ENCODE data around the gene FBXO9.

Gene FBXO9

GRCh38 chr6:53065266-53066076 is at the start of gene FBXO9:
Gene FBXO9, plus strand, starts transcription at chr6:53065404. Its CDS starts 386 bp downstream, at chr6:53065790.
- peak within 1 kb of the TSS; percentile 92 for H2AFZ ChIP-seq (ENCODE audit: low read depth, low read length, severe bottlenecking)
- peak within 1 kb of the TSS; percentile 76 for H3K4me3 ChIP-seq (ENCODE audit: insufficient read depth, low read length, poor library complexity, severe bottlenecking)
- no peaks in the 10 kb centered on the region for H3K36me3 ChIP-seq (ENCODE audit: low read length)
- H3K9me2 ChIP-seq (replicated peaks; ENCODE audit: insufficient read depth, low read length) = no peaks in the 10 kb centered on the region
- peak within 1 kb of the TSS; percentile 66 for H3K4me2 ChIP-seq (ENCODE audit: low read depth, low read length, poor library complexity, severe bottlenecking)
- H3K9ac ChIP-seq (ENCODE audit: low read length) = peak within 1 kb of the TSS; percentile 81
- H3F3A ChIP-seq (ENCODE audit: insufficient read depth) = peaks cover 21% of the 10 kb centered on the region
- H4K20me1 ChIP-seq (ENCODE audit: low read depth, low read length) = no peaks in the 10 kb centered on the region
- H3K27me3 ChIP-seq (ENCODE audit: low read length) = no peaks in the 10 kb centered on the region
- peak within 1 kb of the TSS; percentile 74 for H3K27ac ChIP-seq (ENCODE audit: low read depth, low read length)
- peaks cover 32% of the 10 kb centered on the region for H3K79me2 ChIP-seq (ENCODE audit: insufficient read depth, low read length)
- no peaks in the 10 kb centered on the region for H3K9me3 ChIP-seq (ENCODE audit: insufficient read depth, low read length)
- TF ChIP-seq EZH2phosphoT487 (conservative IDR thresholded peaks at IDR 0.05; ENCODE audit: low read length) = no peak
- no peak for TF ChIP-seq CTCF (IDR thresholded peaks at IDR 0.05; ENCODE audit: insufficient read depth, low read length, poor library complexity, severe bottlenecking)

DNA sequence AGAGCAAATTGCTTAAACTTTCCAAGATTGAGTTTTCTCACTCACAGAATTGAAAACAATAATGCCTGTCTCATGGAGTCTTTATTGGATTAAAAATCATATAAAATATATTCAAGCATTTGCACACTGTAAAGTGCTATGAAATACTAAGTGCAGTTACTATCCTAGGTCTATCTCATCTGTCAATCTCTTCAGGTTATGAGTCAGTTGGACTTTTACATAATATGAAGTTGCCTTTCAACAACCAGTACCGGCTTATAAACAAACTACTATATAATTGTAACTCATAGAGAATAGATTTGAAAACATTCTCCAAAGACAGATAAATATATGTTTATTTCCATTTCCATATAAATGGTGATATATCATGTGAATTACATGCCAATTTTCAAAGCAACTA is 49.7 kb upstream of the FBXO9 start:
- Histone ChIP-seq H3K9me2 (replicated peaks; ENCODE audit: insufficient read depth, low read length) (no peaks in the 10 kb centered on the region), H3K36me3 (ENCODE audit: low read length) (no peaks in the 10 kb centered on the region), H3K9ac (ENCODE audit: low read length) (no peak overlapping the region), H4K20me1 (ENCODE audit: low read depth, low read length) (no peaks in the 10 kb centered on the region), H3F3A (ENCODE audit: insufficient read depth) (no peaks in the 10 kb centered on the region), H3K4me2 (ENCODE audit: low read depth, low read length, poor library complexity, severe bottlenecking) (no peak overlapping the region), H2AFZ (ENCODE audit: low read depth, low read length, severe bottlenecking) (no peak overlapping the region), H3K27ac (ENCODE audit: low read depth, low read length) (no peak overlapping the region), H3K4me3 (ENCODE audit: insufficient read depth, low read length, poor library complexity, severe bottlenecking) (no peak overlapping the region), H3K79me2 (ENCODE audit: insufficient read depth, low read length) (no peaks in the 10 kb centered on the region), H3K27me3 (ENCODE audit: low read length) (no peaks in the 10 kb centered on the region), H3K9me3 (ENCODE audit: insufficient read depth, low read length) (no peaks in the 10 kb centered on the region)
- no peak for TF ChIP-seq EZH2phosphoT487 (conservative IDR thresholded peaks at IDR 0.05; ENCODE audit: low read length)

- H4K20me1 ChIP-seq (ENCODE audit: low read depth, low read length) = no peaks in the 10 kb centered on the region
- H3K9me3 ChIP-seq (ENCODE audit: insufficient read depth, low read length) = no peaks in the 10 kb centered on the region
- H3K27ac ChIP-seq (ENCODE audit: low read depth, low read length) = no peak overlapping the region
- H2AFZ ChIP-seq (ENCODE audit: low read depth, low read length, severe bottlenecking) = no peak overlapping the region
- no peak overlapping the region for H3K4me3 ChIP-seq (ENCODE audit: insufficient read depth, low read length, poor library complexity, severe bottlenecking)
- no peak overlapping the region for H3K9ac ChIP-seq (ENCODE audit: low read length)
- no peaks in the 10 kb centered on the region for H3K79me2 ChIP-seq (ENCODE audit: insufficient read depth, low read length)
- H3F3A ChIP-seq (ENCODE audit: insufficient read depth) = no peaks in the 10 kb centered on the region
- no peak overlapping the region for H3K4me2 ChIP-seq (ENCODE audit: low read depth, low read length, poor library complexity, severe bottlenecking)
- TF ChIP-seq CTCF (IDR thresholded peaks at IDR 0.05; ENCODE audit: insufficient read depth, low read length, poor library complexity, severe bottlenecking) (no peak), EZH2phosphoT487 (conservative IDR thresholded peaks at IDR 0.05; ENCODE audit: low read length) (no peak)
- no peaks in the 10 kb centered on the region for H3K9me2 ChIP-seq (replicated peaks; ENCODE audit: insufficient read depth, low read length)
- no peaks in the 10 kb centered on the region for H3K36me3 ChIP-seq (ENCODE audit: low read length)
- H3K27me3 ChIP-seq (ENCODE audit: low read length) = no peaks in the 10 kb centered on the region
These were observed 46.8 kb upstream of the FBXO9 start for GRCh38 chr6:53018446-53018845.
